Naive thymus-derived CD4-positive, alpha-beta T cell (primary cell): Measurements from ENCODE around the gene FUBP1. TPM values are rescaled to one million over a fixed set of nuclear protein-coding genes. Genes with fewer than 3 reads are reported as not detected.
"Not testable (repeated sequence)": the region's sequence is repeated elsewhere in the genome, so short reads cannot be mapped to it uniquely, and the experiment has no call there.

ENCODE experiments used
- ATAC-seq: fragments of 150-1000 bp; cut with Tn5 transposase; 2 replicates; pipeline ENCODE4 v1.10.0; 2021; ENCODE audit warnings: mild to moderate bottlenecking, moderate library complexity
- CTCF ChIA-PET: fragments of 350-600 bp; sonication (Branson Sonifier 250); formaldehyde crosslinking; loops from one replicate; lab custom pipeline; 2021; ENCODE audit warnings: antibody characterized with exemption; lab: Charles Lee
- POLR2A ChIA-PET: fragments of 350-600 bp; sonication (Branson Sonifier 250); formaldehyde crosslinking; loops from one replicate; lab custom pipeline; 2021; ENCODE audit warnings: antibody characterized with exemption, inconsistent platforms; lab: Charles Lee
- DNase-seq, 9 donors: peaks; one replicate each; pipeline versions ENCODE4 v3.0.0 to v3.0.0-alpha.2; 2020 to 2022; ENCODE audit warnings: mixed read lengths in 1 of 9
- H3K27ac ChIP-seq: one replicate; pipeline ENCODE4 v1.7.0; 2013; ENCODE audit warnings: mild to moderate bottlenecking, low read depth, low read length, moderate library complexity
- H3K27me3 ChIP-seq, 2 donors: one replicate each; pipeline ENCODE4 v1.7.0; 2013; ENCODE audit warnings: low read length in 2 of 2, mild to moderate bottlenecking in 2 of 2, moderate library complexity in 2 of 2; ENCODE audit not compliant: control insufficient read depth in 2 of 2, insufficient read depth in 2 of 2
- H3K36me3 ChIP-seq, 3 experiments: 1 replicate in 2 of 3; 2 replicates in 1 of 3; pipeline ENCODE4 v1.7.0; 2013; ENCODE audit warnings: low read length in 3 of 3, mild to moderate bottlenecking in 3 of 3, moderate library complexity in 1 of 3; ENCODE audit not compliant: insufficient read depth in 3 of 3, control insufficient read depth in 2 of 3
- H3K4me1 ChIP-seq, 2 donors: one replicate each; pipeline ENCODE4 v1.7.0; 2013; ENCODE audit warnings: low read length in 2 of 2, mild to moderate bottlenecking in 2 of 2, moderate library complexity in 1 of 2; ENCODE audit not compliant: control insufficient read depth in 2 of 2, insufficient read depth in 2 of 2
- H3K4me3 ChIP-seq: 2 replicates; pipeline ENCODE4 v1.7.0; 2013; ENCODE audit warnings: mild to moderate bottlenecking, low read length
- H3K9me3 ChIP-seq, 3 experiments: 1 replicate in 2 of 3; 2 replicates in 1 of 3; pipeline ENCODE4 v1.7.0; 2013; ENCODE audit warnings: low read length in 3 of 3; ENCODE audit not compliant: control insufficient read depth in 2 of 3
- H3K27ac Mint-ChIP-seq, 9 donors: one replicate each; pipeline ENCODE4 v1.8.0; 2020 to 2022; ENCODE audit warnings: mixed read lengths in 9 of 9, mild to moderate bottlenecking in 8 of 9, moderate library complexity in 5 of 9, inconsistent platforms in 2 of 9
- H3K27me3 Mint-ChIP-seq, 5 donors: one replicate each; pipeline ENCODE4 v1.8.0; 2021 to 2022; ENCODE audit warnings: mixed read lengths in 5 of 5, mild to moderate bottlenecking in 1 of 5
- H3K36me3 Mint-ChIP-seq, 5 donors: one replicate each; pipeline ENCODE4 v1.8.0; 2020 to 2022; ENCODE audit warnings: mixed read lengths in 5 of 5, mild to moderate bottlenecking in 3 of 5, inconsistent platforms in 1 of 5
- H3K4me1 Mint-ChIP-seq, 7 donors: one replicate each; pipeline ENCODE4 v1.8.0; 2020 to 2022; ENCODE audit warnings: mixed read lengths in 7 of 7, mild to moderate bottlenecking in 3 of 7, inconsistent platforms in 1 of 7
- H3K4me3 Mint-ChIP-seq, 10 donors: one replicate each; pipeline ENCODE4 v1.8.0; 2020 to 2022; ENCODE audit warnings: mild to moderate bottlenecking in 10 of 10, mixed read lengths in 10 of 10, moderate library complexity in 6 of 10, inconsistent platforms in 2 of 10
- H3K9me3 Mint-ChIP-seq, 11 donors: one replicate each; pipeline ENCODE4 v1.8.0; 2020 to 2022; ENCODE audit warnings: mixed read lengths in 11 of 11, mild to moderate bottlenecking in 4 of 11, inconsistent platforms in 1 of 11, moderate library complexity in 1 of 11
- intact Hi-C, 2 donors: fragments of 100-400 bp; cut with micrococcal nuclease; formaldehyde crosslinking; loops; one replicate each; pipeline ENCODE4 v1.15.1; 2023
- polyA plus RNA-seq, 2 donors: library from polyadenylated mRNA; unstranded; fragments of 300-500 nt; fragmentation: Illumina TruSeq; gene quantifications; one replicate each; pipeline ENCODE4 v1.2.3, GENCODE V29; 2021
- total RNA-seq, 6 experiments: library from RNA in 5 of 6; stranded (reverse) in 5 of 6; gene quantifications; 1 replicate in 5 of 6; 2 replicates in 1 of 6; pipeline ENCODE4 v1.2.3 and lab custom pipeline; 2021 to 2026

The FUBP1 gene
- total and polyA plus RNA-seq, 7 experiments from 2014 or later = 58.0 to 253 (median 220) TPM

DNA sequence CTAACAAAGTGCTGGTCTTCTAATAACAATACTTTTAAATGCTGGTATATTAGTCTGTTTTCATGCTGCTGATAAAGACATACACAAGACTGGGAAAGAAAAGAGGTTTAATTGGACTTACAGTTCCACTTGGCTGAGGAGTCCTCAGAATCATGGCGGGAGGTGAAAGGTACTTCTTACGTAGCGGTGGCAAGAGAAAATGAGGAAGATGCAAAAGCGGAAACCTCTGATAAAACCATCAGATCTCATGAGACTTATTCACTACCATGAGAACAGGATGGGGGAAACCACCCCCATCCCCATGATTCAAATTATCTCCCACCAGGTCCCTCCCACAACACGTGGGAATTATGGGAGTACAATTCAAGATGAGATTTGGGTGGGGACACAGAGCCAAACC is 60.0 kb downstream of the FUBP1 start:
- H3K27ac Mint-ChIP-seq, H3K4me3 ChIP-seq, DNase-seq, H3K9me3 ChIP-seq, H3K27me3 Mint-ChIP-seq, H3K27me3 ChIP-seq, intact Hi-C loops, POLR2A ChIA-PET, H3K4me1 ChIP-seq, H3K27ac ChIP-seq, H3K4me1 Mint-ChIP-seq, H3K36me3 ChIP-seq, H3K4me3 Mint-ChIP-seq, H3K9me3 Mint-ChIP-seq, ATAC-seq, H3K36me3 Mint-ChIP-seq, CTCF ChIA-PET: not testable (repeated sequence)

DNA sequence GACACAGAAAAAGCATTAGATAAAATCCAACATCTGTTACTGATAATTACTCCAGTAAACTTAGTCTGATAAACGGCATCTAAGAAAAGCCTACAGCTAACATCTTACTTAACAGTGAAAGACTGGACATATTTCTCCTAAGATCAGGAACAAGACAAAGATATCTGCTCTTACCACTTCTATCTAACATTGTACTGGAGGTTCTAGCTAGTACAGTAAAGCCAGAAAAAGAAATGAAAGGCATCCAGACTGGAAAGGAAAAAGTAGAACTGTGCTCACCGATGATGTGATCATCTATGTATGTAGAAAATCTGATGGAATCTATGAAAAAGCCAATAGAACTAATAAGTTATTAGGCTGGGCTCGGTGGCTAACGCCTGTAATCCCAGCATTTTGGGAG is 68.8 kb downstream of the FUBP1 start:
- ChIA-PET POLR2A (no interaction called here), CTCF (no interaction called here)
- Histone ChIP-seq H3K4me1 (no peaks in the 10 kb centered on the region), H3K9me3 (no peaks in the 10 kb centered on the region), H3K27me3 (no peaks in the 10 kb centered on the region), H3K4me3 (no peak overlapping the region), H3K36me3 (no peaks in the 10 kb centered on the region), H3K27ac (no peak overlapping the region)
- intact Hi-C loops = no loop called here
- Mint-ChIP-seq H3K9me3 (no peaks in the 10 kb centered on the region), H3K27ac (no peak overlapping the region), H3K36me3 (no peaks in the 10 kb centered on the region), H3K4me3 (peak overlapping the region in 1 of 10 donors; percentile 45), H3K4me1 (no peaks in the 10 kb centered on the region), H3K27me3 (peaks cover 0 to 4% (median 0%) of the 10 kb centered on the region in 5 donors)
- no peak for DNase-seq
- ATAC-seq = no peak

DNA sequence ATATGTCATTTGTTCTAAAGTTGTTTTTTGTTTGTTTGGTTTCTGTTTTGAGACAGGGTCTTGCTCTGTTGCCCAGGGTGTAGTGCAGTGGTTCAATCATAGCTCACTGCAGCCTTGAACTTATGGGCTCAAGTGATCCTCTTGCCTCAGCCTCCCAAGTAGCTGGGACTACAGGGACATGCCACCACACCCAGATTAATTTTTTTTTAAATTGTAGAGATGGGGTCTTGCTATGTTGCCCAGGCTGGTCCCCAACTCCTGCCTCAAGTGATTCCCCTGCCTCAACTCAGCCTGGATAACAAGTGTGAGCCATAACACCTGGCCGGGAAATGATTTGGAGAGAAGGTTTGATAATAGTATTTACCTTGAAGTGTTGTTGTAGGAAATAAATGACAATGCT is 72.2 kb downstream of the FUBP1 start:
- intact Hi-C loops = no loop called here
- POLR2A ChIA-PET = no interaction called here
- no peak overlapping the region for H3K4me3 ChIP-seq

DNA sequence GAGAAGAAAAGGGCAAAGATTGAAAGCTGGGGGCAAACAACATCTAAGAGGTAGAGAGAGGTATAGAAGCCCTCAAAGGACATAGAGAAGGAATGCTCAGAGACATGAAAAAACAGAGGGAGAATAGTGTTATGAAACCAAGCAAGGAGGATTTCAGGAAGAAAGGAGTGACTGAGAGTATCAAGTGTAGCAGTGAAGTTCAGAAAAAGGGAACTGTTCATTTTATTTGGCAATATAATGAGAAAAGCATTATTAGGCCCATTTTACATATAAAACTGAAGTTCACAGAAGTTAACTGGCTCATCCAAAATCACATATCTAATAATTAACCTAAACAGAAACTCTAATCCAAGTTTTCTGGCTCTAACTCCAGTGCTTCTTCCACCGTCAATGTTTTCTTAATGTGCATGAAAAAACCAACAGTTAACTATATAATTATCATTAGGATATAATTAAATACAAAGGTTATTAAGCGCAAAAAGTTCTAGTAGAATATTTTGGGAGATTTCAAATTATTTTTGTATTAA is 72.8 kb downstream of the FUBP1 start:
- Histone ChIP-seq H3K4me3 (no peak overlapping the region), H3K36me3 (no peaks in the 10 kb centered on the region), H3K27me3 (no peaks in the 10 kb centered on the region), H3K9me3 (no peaks in the 10 kb centered on the region), H3K4me1 (no peaks in the 10 kb centered on the region), H3K27ac (no peak overlapping the region)
- ChIA-PET POLR2A (no interaction called here), CTCF (no interaction called here)
- Mint-ChIP-seq H3K4me1 (no peaks in the 10 kb centered on the region), H3K36me3 (no peaks in the 10 kb centered on the region), H3K27me3 (peaks cover 0 to 7% (median 0%) of the 10 kb centered on the region in 5 donors), H3K4me3 (no peak overlapping the region), H3K9me3 (no peaks in the 10 kb centered on the region), H3K27ac (no peak overlapping the region)
- intact Hi-C loops = no loop called here
- DNase-seq (no peak), ATAC-seq (no peak)

More for the DNA sequence above, 72.2 kb downstream of the FUBP1 start:
- no peaks in the 10 kb centered on the region for H3K9me3 ChIP-seq
- Mint-ChIP-seq H3K4me3 (no peak overlapping the region), H3K27me3 (peaks cover 0 to 7% (median 0%) of the 10 kb centered on the region in 5 donors), H3K4me1 (no peaks in the 10 kb centered on the region), H3K36me3 (no peaks in the 10 kb centered on the region), H3K9me3 (no peaks in the 10 kb centered on the region), H3K27ac (no peak overlapping the region)
- CTCF ChIA-PET = no interaction called here
- no peak for ATAC-seq
- no peaks in the 10 kb centered on the region for H3K36me3 ChIP-seq
- H3K27me3 ChIP-seq = no peaks in the 10 kb centered on the region
- H3K27ac ChIP-seq = no peak overlapping the region
- DNase-seq = no peak
- H3K4me1 ChIP-seq = no peaks in the 10 kb centered on the region

DNA sequence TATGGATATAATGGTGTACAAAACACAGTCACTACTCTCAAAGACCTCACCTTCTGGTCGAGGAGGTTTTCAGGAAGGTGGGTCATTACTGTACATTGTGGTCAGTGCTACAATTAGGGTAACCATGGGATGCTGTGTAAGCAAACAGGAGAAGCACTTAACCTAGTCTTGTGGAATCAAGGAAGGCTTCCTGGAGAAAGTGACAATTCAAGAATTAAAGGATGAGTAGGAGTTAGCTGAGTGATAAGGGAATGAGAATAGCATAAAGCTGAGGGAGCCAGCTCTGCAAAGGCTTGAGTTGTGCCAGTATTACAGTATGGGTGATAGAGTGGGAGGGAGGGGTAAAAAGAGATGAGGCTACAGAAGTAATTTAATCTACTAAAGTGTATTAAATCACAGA is 73.3 kb downstream of the FUBP1 start:
- no peak for DNase-seq
- no peak for ATAC-seq
- POLR2A ChIA-PET = no interaction called here
- Mint-ChIP-seq H3K4me3 (no peak overlapping the region), H3K27me3 (peaks cover 0 to 7% (median 0%) of the 10 kb centered on the region in 5 donors), H3K36me3 (no peaks in the 10 kb centered on the region), H3K27ac (no peak overlapping the region), H3K9me3 (no peaks in the 10 kb centered on the region), H3K4me1 (no peaks in the 10 kb centered on the region)
- CTCF ChIA-PET = no interaction called here
- Histone ChIP-seq H3K36me3 (no peaks in the 10 kb centered on the region), H3K27me3 (no peaks in the 10 kb centered on the region), H3K9me3 (no peaks in the 10 kb centered on the region), H3K4me3 (no peak overlapping the region), H3K4me1 (no peaks in the 10 kb centered on the region), H3K27ac (no peak overlapping the region)
- intact Hi-C loops = no loop called here

DNA sequence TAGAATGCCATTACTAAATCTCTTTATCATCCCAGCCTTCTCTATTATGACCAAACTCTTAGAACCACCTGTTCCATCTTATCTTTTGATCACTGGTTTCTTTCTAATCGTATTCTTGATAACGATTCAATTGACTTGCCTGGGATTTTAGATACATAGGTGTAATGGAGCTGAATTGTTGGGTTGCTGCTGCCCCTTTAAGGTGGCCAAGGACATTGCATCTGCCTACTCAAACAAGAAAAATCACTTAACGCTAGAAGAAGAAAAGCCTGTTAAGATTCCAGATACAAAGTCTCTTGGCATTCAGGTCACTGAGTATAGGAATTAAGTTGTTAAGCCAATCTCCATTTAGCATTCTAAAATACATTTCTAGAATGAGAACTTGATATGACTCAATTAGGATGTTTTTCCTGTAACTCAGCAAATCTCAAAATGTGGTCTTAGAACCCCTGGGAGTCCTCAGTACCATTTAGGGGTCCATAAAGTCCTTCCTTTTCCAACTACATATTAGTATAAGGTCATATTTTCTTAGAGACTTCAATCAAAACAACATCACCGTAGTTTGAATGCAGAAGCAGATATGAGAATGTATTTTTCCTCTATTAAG is 78.1 kb downstream of the FUBP1 start:
- Histone ChIP-seq H3K36me3 (no peaks in the 10 kb centered on the region), H3K9me3 (no peaks in the 10 kb centered on the region), H3K27me3 (no peaks in the 10 kb centered on the region), H3K27ac (no peak overlapping the region), H3K4me3 (no peak overlapping the region), H3K4me1 (no peaks in the 10 kb centered on the region)
- ChIA-PET CTCF (no interaction called here), POLR2A (no interaction called here)
- H3K9me3 Mint-ChIP-seq = peaks cover 0 to 7% (median 0%) of the 10 kb centered on the region in 11 donors
- H3K36me3 Mint-ChIP-seq = peaks cover 0 to 3% (median 0%) of the 10 kb centered on the region in 5 donors
- intact Hi-C loops = no loop called here
- no peak overlapping the region for H3K27ac Mint-ChIP-seq
- no peak for ATAC-seq
- no peaks in the 10 kb centered on the region for H3K4me1 Mint-ChIP-seq
- no peak overlapping the region for H3K4me3 Mint-ChIP-seq
- H3K27me3 Mint-ChIP-seq = peaks cover 0 to 7% (median 0%) of the 10 kb centered on the region in 5 donors
- peak in 3 of 9 donors; percentile 3 to 23 (median 22) for DNase-seq

DNA sequence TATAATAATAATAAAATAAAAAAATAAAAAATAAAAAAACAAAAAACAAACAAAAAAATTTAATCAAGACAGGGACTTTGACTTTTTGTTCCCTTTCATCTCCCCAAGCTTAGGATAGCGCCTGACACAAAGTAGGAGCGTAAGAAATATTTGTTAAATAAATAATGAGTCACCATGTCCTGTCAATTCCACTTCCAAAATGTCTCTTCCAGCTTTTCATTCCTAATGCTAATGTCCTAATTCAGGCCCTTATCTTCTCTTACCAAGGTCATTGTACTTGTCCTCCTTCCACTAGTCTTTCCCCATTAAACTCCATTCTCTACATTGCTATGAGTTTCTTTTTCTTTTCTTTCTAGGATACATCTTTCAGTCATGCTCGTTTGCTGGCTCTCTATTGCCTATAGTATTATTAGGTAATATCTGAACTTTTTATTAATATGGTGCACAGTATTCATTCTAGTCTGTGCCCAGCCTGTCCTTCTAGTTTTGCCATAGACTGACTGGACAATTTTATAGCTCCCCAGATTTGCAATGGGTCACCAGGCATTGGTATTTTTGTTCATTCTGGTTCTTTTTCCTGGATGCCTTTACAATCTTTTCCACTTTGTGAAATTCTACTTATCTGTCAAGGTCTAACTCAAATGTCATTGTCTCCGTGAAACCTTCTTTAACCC is 79.1 kb downstream of the FUBP1 start:
- peaks cover 0 to 7% (median 0%) of the 10 kb centered on the region in 5 donors for H3K27me3 Mint-ChIP-seq
- H3K4me3 Mint-ChIP-seq = no peak overlapping the region
- no peak overlapping the region for H3K27ac ChIP-seq
- intact Hi-C loops = no loop called here
- no peak for ATAC-seq
- no peaks in the 10 kb centered on the region for H3K4me1 Mint-ChIP-seq
- ChIA-PET CTCF (no interaction called here), POLR2A (no interaction called here)
- no peaks in the 10 kb centered on the region for H3K27me3 ChIP-seq
- H3K9me3 ChIP-seq = no peaks in the 10 kb centered on the region
- no peaks in the 10 kb centered on the region for H3K4me1 ChIP-seq
- H3K9me3 Mint-ChIP-seq = peaks cover 0 to 7% (median 0%) of the 10 kb centered on the region in 11 donors
- H3K36me3 ChIP-seq = no peaks in the 10 kb centered on the region
- DNase-seq = no peak
- no peak overlapping the region for H3K4me3 ChIP-seq
- no peak overlapping the region for H3K27ac Mint-ChIP-seq
- H3K36me3 Mint-ChIP-seq = peaks cover 0 to 3% (median 0%) of the 10 kb centered on the region in 5 donors
